Measurements from ENCODE around the gene SCAI.

Gene SCAI

GRCh38 chr9:125183054-125183453 lies 39.7 kb upstream of the SCAI start:
- no peak for TF ChIP-seq POLR2AphosphoS5 (IDR thresholded peaks at IDR 0.05; ENCODE audit: low read depth, low read length)
- no peak for TF ChIP-seq SIN3A (IDR thresholded peaks at IDR 0.05; ENCODE audit: borderline replicate concordance, insufficient read depth, low read length)
- TF ChIP-seq TAF1 (IDR thresholded peaks at IDR 0.05; ENCODE audit: borderline replicate concordance, insufficient read depth, low read length): no peak
- no peak for TF ChIP-seq REST (IDR thresholded peaks at IDR 0.05; ENCODE audit: insufficient read depth in 1 of 2, low read depth in 2 of 2, low read length in 2 of 2)

GRCh38 chr9:125180876-125181275 lies 37.5 kb upstream of the SCAI start:
- TF ChIP-seq REST (IDR thresholded peaks at IDR 0.05; ENCODE audit: insufficient read depth in 1 of 2, low read depth in 2 of 2, low read length in 2 of 2): no peak
- TF ChIP-seq TAF1 (IDR thresholded peaks at IDR 0.05; ENCODE audit: borderline replicate concordance, insufficient read depth, low read length): no peak

GRCh38 chr9:125177888-125178287 lies 34.6 kb upstream of the SCAI start:
- TF ChIP-seq POLR2AphosphoS5 (IDR thresholded peaks at IDR 0.05; ENCODE audit: low read depth, low read length): no peak
- TF ChIP-seq SIN3A (IDR thresholded peaks at IDR 0.05; ENCODE audit: borderline replicate concordance, insufficient read depth, low read length): no peak
- TF ChIP-seq TAF1 (IDR thresholded peaks at IDR 0.05; ENCODE audit: borderline replicate concordance, insufficient read depth, low read length): no peak
- TF ChIP-seq FOXP2 (optimal IDR thresholded peaks at IDR 0.05; ENCODE audit: borderline replicate concordance, extremely low read depth, extremely low read length, insufficient read depth): no peak

GRCh38 chr9:125176636-125177035 lies 33.3 kb upstream of the SCAI start:
- TF ChIP-seq POLR2AphosphoS5 (IDR thresholded peaks at IDR 0.05; ENCODE audit: low read depth, low read length) (no peak), REST (IDR thresholded peaks at IDR 0.05; ENCODE audit: insufficient read depth in 1 of 2, low read depth in 2 of 2, low read length in 2 of 2) (no peak), TAF1 (IDR thresholded peaks at IDR 0.05; ENCODE audit: borderline replicate concordance, insufficient read depth, low read length) (no peak), FOXP2 (optimal IDR thresholded peaks at IDR 0.05; ENCODE audit: borderline replicate concordance, extremely low read depth, extremely low read length, insufficient read depth) (no peak), SIN3A (IDR thresholded peaks at IDR 0.05; ENCODE audit: borderline replicate concordance, insufficient read depth, low read length) (no peak)

- TF ChIP-seq SIN3A (IDR thresholded peaks at IDR 0.05; ENCODE audit: borderline replicate concordance, insufficient read depth, low read length) (no peak), FOXP2 (optimal IDR thresholded peaks at IDR 0.05; ENCODE audit: borderline replicate concordance, extremely low read depth, extremely low read length, insufficient read depth) (no peak), POLR2AphosphoS5 (IDR thresholded peaks at IDR 0.05; ENCODE audit: low read depth, low read length) (no peak), REST (IDR thresholded peaks at IDR 0.05; ENCODE audit: insufficient read depth in 1 of 2, low read depth in 2 of 2, low read length in 2 of 2) (no peak), TAF1 (IDR thresholded peaks at IDR 0.05; ENCODE audit: borderline replicate concordance, insufficient read depth, low read length) (no peak)
Observed at GRCh38 chr9:125172031-125172755, 28.9 kb upstream of the SCAI start.
